K562 (cell line): ENCODE data around the gene PTPRO. TPM values are rescaled to one million over a fixed set of nuclear protein-coding genes. Genes with fewer than 3 reads are reported as not detected.

ENCODE experiments used
- ATAC-seq: fragments of 200-7000 bp; cut with Tn5 transposase; 3 replicates; pipeline ENCODE4 v1.9.1; 2020; ENCODE audit warnings: moderate library complexity
- BruUV-seq: library from RNA; stranded (reverse); fragments of 400-500 nt; replicated peaks from 2 replicates; lab custom pipeline; 2021; lab: Mats Ljungman, UMichigan
- CTCF ChIA-PET: fragments of 300-600 bp; formaldehyde crosslinking; extraction: SDS; loops from one replicate; lab custom pipeline; 2021; ENCODE audit warnings: low intra/inter-chr PET ratio; lab: Yijun Ruan, JAX
- POLR2A ChIA-PET: fragments of 300-600, 350-650 bp; sonication (Branson Sonifier 250); formaldehyde crosslinking; extraction: SDS; loops from one replicate; lab custom pipeline; 2021; ENCODE audit warnings: antibody characterized with exemption, inconsistent platforms; lab: Yijun Ruan, JAX
- DNase-seq, 4 experiments: peaks; one replicate each; pipeline versions ENCODE4 v3.0.0 to v3.0.0-alpha.2; 2011 to 2018; ENCODE audit warnings: low spot score in 3 of 4, mixed read lengths in 3 of 4; ENCODE audit errors: extremely low read depth in 1 of 4
- FAIRE-seq: peaks from 2 replicates; lab custom pipeline; 2011; peaks lifted over from hg19 to GRCh38; lab: Jason Lieb, UNC
- H2AFZ ChIP-seq: 2 replicates; pipeline ENCODE4 v1.6.0; 2011; ENCODE audit warnings: low read depth, low read length, control low read depth, inconsistent platforms
- H3K27ac ChIP-seq: fragments of 200-600 bp; 3 replicates; pipeline ENCODE4 v1.8.0; 2011; ENCODE audit warnings: low read depth, mild to moderate bottlenecking, control low read depth, inconsistent platforms, low read length, moderate library complexity, mixed read lengths; ENCODE audit errors: extremely low read depth
- H3K27me3 ChIP-seq, 2 experiments: fragments of 300-600 bp in 1 of 2; 2 replicates in 1 of 2; 3 replicates in 1 of 2; pipeline versions ENCODE4 v1.6.0 to v1.8.0; 2011; ENCODE audit warnings: inconsistent platforms in 2 of 2, low read length in 2 of 2, mild to moderate bottlenecking in 1 of 2, mixed read lengths in 1 of 2, moderate library complexity in 1 of 2; ENCODE audit not compliant: control insufficient read depth in 2 of 2, insufficient read depth in 2 of 2
- H3K36me3 ChIP-seq: fragments of 300-600 bp; 3 replicates; pipeline ENCODE4 v1.8.0; 2011; ENCODE audit warnings: mild to moderate bottlenecking, low read length, inconsistent platforms; ENCODE audit not compliant: control insufficient read depth, insufficient read depth
- H3K4me1 ChIP-seq, 2 experiments: fragments of 200-600 bp in 1 of 2; replicated peaks in 1 of 2; 2 replicates in 1 of 2; 3 replicates in 1 of 2; pipeline versions ENCODE4 v1.5.1 to v1.8.0; 2011; ENCODE audit warnings: inconsistent platforms in 2 of 2, low read length in 2 of 2, mild to moderate bottlenecking in 1 of 2, mixed read lengths in 1 of 2, moderate library complexity in 1 of 2; ENCODE audit not compliant: control insufficient read depth in 2 of 2, insufficient read depth in 2 of 2
- H3K4me2 ChIP-seq: 2 replicates; pipeline ENCODE4 v1.6.1; 2011; ENCODE audit warnings: low read length, control low read depth, inconsistent platforms, mixed read lengths; ENCODE audit not compliant: insufficient read depth
- H3K4me3 ChIP-seq: fragments of 200-600 bp; sonication (generic), shearing (Covaris generic); 2 replicates; pipeline ENCODE4 v1.5.1; 2016; ENCODE audit warnings: control low read depth, inconsistent platforms
- H3K79me2 ChIP-seq: fragments of 200-600 bp; 3 replicates; pipeline ENCODE4 v1.8.0; 2011; ENCODE audit warnings: low read length, inconsistent platforms; ENCODE audit not compliant: control insufficient read depth, insufficient read depth
- H3K9ac ChIP-seq, 2 experiments: 2 replicates each; pipeline versions ENCODE4 v1.6.0 to v1.6.1; 2011; ENCODE audit warnings: low read depth in 2 of 2, low read length in 2 of 2, control low read depth in 1 of 2, inconsistent platforms in 1 of 2, mild to moderate bottlenecking in 1 of 2, mixed read lengths in 1 of 2; ENCODE audit not compliant: insufficient read depth in 1 of 2
- H3K9me1 ChIP-seq: one replicate; pipeline ENCODE4 v1.6.0; 2011; ENCODE audit warnings: inconsistent platforms, mild to moderate bottlenecking, low read length, moderate library complexity; ENCODE audit not compliant: control insufficient read depth, insufficient read depth
- H3K9me3 ChIP-seq: replicated peaks from 2 replicates; pipeline ENCODE4 v1.5.1; 2011; ENCODE audit warnings: low read depth, low read length, inconsistent platforms; ENCODE audit not compliant: control insufficient read depth, insufficient read depth
- H4K20me1 ChIP-seq: replicated peaks from 2 replicates; pipeline ENCODE4 v1.6.1; 2011; ENCODE audit warnings: low read length, inconsistent platforms, mixed read lengths; ENCODE audit not compliant: control insufficient read depth, insufficient read depth
- ARNT ChIP-seq, 2 experiments: fragments of 450-650 bp; IDR thresholded peaks; 2 replicates each; pipeline ENCODE4 v1.6.1; 2016; ENCODE audit warnings: mild to moderate bottlenecking in 1 of 2
- ATF6 ChIP-seq: sonication (generic); formaldehyde crosslinking; IDR thresholded peaks from 2 replicates; pipeline ENCODE4 v1.4.0; 2020; ENCODE audit warnings: mild to moderate bottlenecking, missing genetic modification reagents
- CC2D1A ChIP-seq: fragments of 450-650 bp; IDR thresholded peaks from 2 replicates; pipeline ENCODE4 v1.6.1; 2017; ENCODE audit warnings: mild to moderate bottlenecking
- CTBP1 ChIP-seq: fragments of 450-650 bp; IDR thresholded peaks from 2 replicates; pipeline ENCODE4 v1.6.1; 2016; ENCODE audit warnings: borderline replicate concordance
- DIDO1 ChIP-seq: fragments of 450-650 bp; IDR thresholded peaks from 2 replicates; pipeline ENCODE4 v1.6.1; 2016; ENCODE audit warnings: low read depth, missing biosample characterization, missing genetic modification characterization
- FOXK2 ChIP-seq, 2 experiments: fragments of 450-650 bp; IDR thresholded peaks in 1 of 2; conservative IDR thresholded peaks in 1 of 2; 2 replicates each; pipeline ENCODE4 v1.6.1; 2016; ENCODE audit warnings: low read depth in 2 of 2, mild to moderate bottlenecking in 1 of 2
- GTF2E2 ChIP-seq: fragments of 200-800 bp; sonication (Bioruptor generic); IDR thresholded peaks from 2 replicates; pipeline ENCODE4 v1.6.1; 2016; ENCODE audit warnings: missing genetic modification characterization, missing compliant biosample characterization
- RB1 ChIP-seq: fragments of 450-650 bp; IDR thresholded peaks from 2 replicates; pipeline ENCODE4 v1.6.1; 2017; ENCODE audit warnings: low read depth, mild to moderate bottlenecking
- STAG1 ChIP-seq: sonication (generic); formaldehyde crosslinking; IDR thresholded peaks from 2 replicates; pipeline ENCODE4 v1.5.0; 2020; ENCODE audit warnings: missing genetic modification reagents, borderline replicate concordance
- TAL1 ChIP-seq: fragments of 450-650 bp; IDR thresholded peaks from 2 replicates; pipeline ENCODE4 v1.6.1; 2016; ENCODE audit warnings: mild to moderate bottlenecking
- ZFP30 ChIP-seq: fragments of 250-450 bp; sonication (Bioruptor Pico); IDR thresholded peaks from 2 replicates; pipeline ENCODE4 v1.8.0; 2022; ENCODE audit warnings: moderate library complexity, mild to moderate bottlenecking, inconsistent platforms, borderline replicate concordance
- WGBS: fragments of 100-300 bp; shearing (Covaris generic); methylation state at CpG from one replicate; pipeline ENCODE4 v1.1.6; 2016; ENCODE audit warnings: low coverage, mixed read lengths; ENCODE audit not compliant: insufficient coverage; ENCODE audit errors: missing lambda C conversion rate; 5-methylcytosine and 5-hydroxymethylcytosine counted together
- in situ Hi-C: fragments of 300-500 bp; cut with MboI; formaldehyde crosslinking; loops from 4 replicates; pipeline ENCODE4 v1.15.0; 2018; ENCODE audit warnings: inconsistent platforms, mixed read lengths
- intact Hi-C: fragments of 100-400 bp; cut with micrococcal nuclease; formaldehyde crosslinking; loops from 2 replicates; pipeline ENCODE4 v1.14.2; 2022
- polyA plus RNA-seq, 8 experiments: library from polyadenylated mRNA; depleted of rRNA in 4 of 8; stranded (reverse) in 5 of 8; unstranded in 3 of 8; fragments of >200 nt; fragmentation: Nextera tagmentation in 2 of 8; fragmentation: Illumina TruSeq in 1 of 8; extraction: Ambion mirVana in 2 of 8; extraction: Trizol in 1 of 8; gene quantifications; 2 replicates each; pipeline versions ENCODE4 v1.2.1 to v1.2.3, GENCODE V29; 2011 to 2014; ENCODE audit warnings: inconsistent platforms in 1 of 8, missing spikeins in 1 of 8
- total RNA-seq, 7 experiments: library from RNA; depleted of rRNA in 6 of 7; stranded (reverse); fragments of >200 nt in 6 of 7; fragmentation: Illumina TruSeq in 2 of 7; extraction: Trizol in 2 of 7; gene quantifications; 2 replicates each; pipeline versions ENCODE4 v1.2.1 to v1.2.3, GENCODE V29; 2011 to 2021; ENCODE audit warnings: low replicate concordance in 1 of 7
- TF ChIP-seq, protein P1 (sequence below): fragments of 450-650 bp; formaldehyde crosslinking; IDR thresholded peaks from 2 replicates; pipeline ENCODE4 v1.4.0; 2020; ENCODE audit warnings: mild to moderate bottlenecking, moderate library complexity
- TF ChIP-seq, protein P2 (sequence below), 2 experiments: fragments of 250-450 bp in 1 of 2; fragments of 450-650 bp in 1 of 2; sonication (Bioruptor Pico) in 1 of 2; IDR thresholded peaks; 2 replicates each; pipeline versions ENCODE4 v1.6.1 to v1.8.0; 2016 to 2021; ENCODE audit warnings: mild to moderate bottlenecking in 2 of 2, moderate library complexity in 2 of 2, missing compliant biosample characterization in 1 of 2, missing genetic modification characterization in 1 of 2

Gene PTPRO
- total and polyA plus RNA-seq, 9 of the 15 experiments (the other 6 are each of a cell fraction or from before 2014, with no cell fraction given) = 0.22 TPM; not detected in 8

DNA sequence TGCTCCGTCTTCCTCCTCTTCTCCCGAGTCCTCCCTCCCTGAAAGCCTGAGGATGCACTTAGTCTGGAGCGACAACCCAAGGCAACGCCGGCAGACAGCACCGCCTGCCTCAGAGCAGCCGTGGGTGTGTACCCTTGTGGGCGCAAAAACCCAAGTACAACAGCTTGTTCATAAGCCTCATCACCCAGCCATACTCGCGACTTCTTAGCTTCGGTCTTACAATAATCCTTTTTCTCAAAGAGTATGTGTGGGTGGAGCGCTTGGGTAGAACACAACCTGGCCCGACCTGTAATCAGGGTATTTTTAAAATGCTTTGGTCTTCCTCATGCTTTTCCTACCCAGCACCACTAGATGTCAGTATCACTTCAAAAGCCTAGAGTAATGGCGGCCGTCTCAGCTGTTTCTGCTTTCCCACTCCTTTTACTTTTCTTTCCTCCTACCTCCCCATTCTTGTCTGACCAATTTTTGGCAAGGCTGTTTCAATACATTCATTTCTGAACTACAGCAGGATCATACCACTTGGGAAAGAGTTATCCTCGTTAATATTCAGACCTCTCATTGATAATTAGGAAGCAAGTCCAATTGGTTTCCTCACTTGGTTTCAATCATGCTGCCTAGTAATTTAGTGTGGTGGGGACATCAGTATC, 268.0 kb downstream of the PTPRO start (continued):
- TF ChIP-seq, protein P1, sequence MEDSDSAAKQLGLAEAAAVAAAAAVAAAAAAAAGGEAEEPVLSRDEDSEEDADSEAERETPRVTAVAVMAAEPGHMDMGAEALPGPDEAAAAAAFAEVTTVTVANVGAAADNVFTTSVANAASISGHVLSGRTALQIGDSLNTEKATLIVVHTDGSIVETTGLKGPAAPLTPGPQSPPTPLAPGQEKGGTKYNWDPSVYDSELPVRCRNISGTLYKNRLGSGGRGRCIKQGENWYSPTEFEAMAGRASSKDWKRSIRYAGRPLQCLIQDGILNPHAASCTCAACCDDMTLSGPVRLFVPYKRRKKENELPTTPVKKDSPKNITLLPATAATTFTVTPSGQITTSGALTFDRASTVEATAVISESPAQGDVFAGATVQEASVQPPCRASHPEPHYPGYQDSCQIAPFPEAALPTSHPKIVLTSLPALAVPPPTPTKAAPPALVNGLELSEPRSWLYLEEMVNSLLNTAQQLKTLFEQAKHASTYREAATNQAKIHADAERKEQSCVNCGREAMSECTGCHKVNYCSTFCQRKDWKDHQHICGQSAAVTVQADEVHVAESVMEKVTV (CRISPR knock-in tag) = peak; percentile 63
- TF ChIP-seq RB1 (no peak), CC2D1A (0 out of 2 replicates have a peak, but pooled peaks have one; percentile 18), GTF2E2 (tag) (no peak), ZFP30 (CRISPR knock-in tag) (no peak)

DNA sequence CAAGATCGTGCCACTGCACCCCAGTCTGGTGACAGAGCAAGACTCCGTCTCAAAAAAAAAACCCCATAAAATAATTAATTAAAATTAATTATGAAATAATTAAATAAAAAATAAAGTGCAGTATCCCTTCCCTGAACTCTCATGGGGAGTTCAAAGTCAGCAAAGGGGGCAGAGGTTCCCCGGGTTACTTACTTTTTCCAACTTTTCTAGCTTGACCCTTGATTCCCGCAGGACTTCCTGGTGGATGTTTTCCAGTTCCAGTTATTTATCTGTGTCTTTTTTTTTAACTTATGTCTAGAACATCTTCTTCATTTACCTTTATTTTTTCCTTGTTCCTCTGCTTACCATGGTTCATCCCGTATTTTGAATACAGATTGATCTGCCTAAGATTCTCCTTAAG, 269.5 kb downstream of the PTPRO start:
- no peaks in the 10 kb centered on the region for H3K9me3 ChIP-seq
- no peak overlapping the region for H2AFZ ChIP-seq
- in situ Hi-C loops (no loop called here), intact Hi-C loops (loop anchor here (2.0 kb wide), 1 partner anchor 265 kb away; no protein-coding TSS in a partner anchor)
- no peaks in the 10 kb centered on the region for H3K36me3 ChIP-seq
- no peak for DNase-seq
- no peak overlapping the region for H3K4me2 ChIP-seq
- BruUV-seq = no TSS peak
- POLR2A ChIA-PET = interaction anchor here (0.6 kb wide), 2 partner anchors 24 to 65 kb away, joined by 3 read pairs; no protein-coding TSS in a partner anchor
- H3K27me3 ChIP-seq = no peaks in the 10 kb centered on the region
- FAIRE-seq = no peak
- H3K27ac ChIP-seq = no peak overlapping the region
- CTCF ChIA-PET = no interaction called here
- no peak for TF ChIP-seq DIDO1
- TF ChIP-seq ATF6 (CRISPR knock-in tag) = no peak
- TF ChIP-seq STAG1 (CRISPR knock-in tag) = no peak
- no peak for TF ChIP-seq TAL1
- TF ChIP-seq CTBP1 = no peak
- TF ChIP-seq, protein P2, sequence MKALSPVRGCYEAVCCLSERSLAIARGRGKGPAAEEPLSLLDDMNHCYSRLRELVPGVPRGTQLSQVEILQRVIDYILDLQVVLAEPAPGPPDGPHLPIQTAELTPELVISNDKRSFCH (CRISPR knock-in tag; IDR thresholded peaks at IDR 0.05) = no peak
- TF ChIP-seq, protein P2 (tag; IDR thresholded peaks at IDR 0.05) = no peak
- no peak for TF ChIP-seq FOXK2 (conservative IDR thresholded peaks at IDR 0.05 in 1 of 2, IDR thresholded peaks at IDR 0.05 in 1 of 2; ENCODE audit: low read depth in 2 of 2)
- no peak for TF ChIP-seq ARNT (IDR thresholded peaks at IDR 0.05)
- TF ChIP-seq, all 486 proteins: peak for 0
- H3K79me2 ChIP-seq = no peaks in the 10 kb centered on the region
- no peaks in the 10 kb centered on the region for H3K9me1 ChIP-seq
- no peak overlapping the region for H3K4me3 ChIP-seq
- H3K4me1 ChIP-seq = no peaks in the 10 kb centered on the region; a peak in 1 of 5 replicates
- H4K20me1 ChIP-seq = no peaks in the 10 kb centered on the region
- 0% methylated on average over 5 of the region's 5 CpGs for WGBS
- no peak overlapping the region for H3K9ac ChIP-seq
- ATAC-seq = no peak
